NCI-H187 (cell line): Measurements from ENCODE around the gene PDE6H.

ENCODE experiments used
- DNase-seq, 2 experiments: peaks; one replicate each; lab custom pipeline; 2025; lab: John Stamatoyannopoulos, UW

Gene PDE6H

GRCh38 chr12:14951851-14952250 lies 21.0 kb upstream of the PDE6H start:
- no peak for DNase-seq

- DNase-seq = no peak
Observed at GRCh38 chr12:14952299-14952921, 20.4 kb upstream of the PDE6H start.

- DNase-seq = no peak
Observed at GRCh38 chr12:14953752-14954151, 19.1 kb upstream of the PDE6H start.

GRCh38 chr12:14954269-14954668 lies 18.6 kb upstream of the PDE6H start:
- DNase-seq = no peak

- DNase-seq = no peak
Observed at GRCh38 chr12:14956024-14956891, 16.6 kb upstream of the PDE6H start.

GRCh38 chr12:14956905-14957304 lies 15.9 kb upstream of the PDE6H start:
- no peak for DNase-seq

GRCh38 chr12:14957551-14958168 lies 15.2 kb upstream of the PDE6H start:
- no peak for DNase-seq

GRCh38 chr12:14958361-14959125 lies 14.3 kb upstream of the PDE6H start:
- no peak for DNase-seq

GRCh38 chr12:14959126-14959440 lies 13.8 kb upstream of the PDE6H start:
- DNase-seq = no peak

- DNase-seq = no peak
Observed at GRCh38 chr12:14959463-14959862, 13.4 kb upstream of the PDE6H start.

- DNase-seq = no peak
Observed at GRCh38 chr12:14959916-14960496, 12.8 kb upstream of the PDE6H start.

GRCh38 chr12:14960548-14961465 lies 12.0 kb upstream of the PDE6H start:
- DNase-seq = no peak

GRCh38 chr12:14961466-14962152 lies 11.2 kb upstream of the PDE6H start, which contains the start of gene ARHGDIB:
Gene ARHGDIB, minus strand, starts transcription at chr12:14961601. Its CDS starts 10,889 bp downstream, at chr12:14950712.
- no peak for DNase-seq

- no peak for DNase-seq
Observed at GRCh38 chr12:14962153-14962539, 10.7 kb upstream of the PDE6H start.

- no peak for DNase-seq
Observed at GRCh38 chr12:14962797-14963196, 10.0 kb upstream of the PDE6H start.

GRCh38 chr12:14963520-14963919 lies 9.3 kb upstream of the PDE6H start:
- DNase-seq = no peak

- DNase-seq = no peak
Observed at GRCh38 chr12:14964406-14964805, 8.4 kb upstream of the PDE6H start.

- no peak for DNase-seq
Observed at GRCh38 chr12:14965221-14965620, 7.6 kb upstream of the PDE6H start.

- DNase-seq = no peak
Observed at GRCh38 chr12:14968478-14968877, 4.4 kb upstream of the PDE6H start.

- no peak for DNase-seq
Observed at GRCh38 chr12:14970473-14970872, 2.4 kb upstream of the PDE6H start.
